ENCODE data around the gene CCDC148.

DNA sequence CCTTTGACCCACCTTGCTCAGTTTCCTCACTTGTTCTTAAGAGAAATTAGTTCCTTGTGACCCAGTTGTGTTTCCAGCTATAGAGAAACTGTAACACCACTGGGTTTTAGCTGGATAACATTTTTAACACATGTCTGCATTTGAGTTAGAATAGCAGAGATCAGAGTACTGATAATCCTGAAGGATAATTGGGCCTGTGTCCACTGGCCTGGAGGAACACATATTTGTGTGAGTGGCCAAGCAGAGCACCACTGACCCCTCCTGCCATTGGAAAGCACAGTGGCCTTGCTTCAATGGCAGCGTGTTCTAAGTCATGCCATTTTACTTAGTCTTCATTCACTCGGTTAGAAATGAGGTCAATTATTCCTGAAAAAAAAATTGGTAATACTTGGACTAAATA lies 42.8 kb upstream of the CCDC148 start:
- no peak for TF ChIP-seq EZH2 (IDR thresholded peaks at IDR 0.05; ENCODE audit: low read depth, unreplicated experiment)
- TF ChIP-seq, protein P1, sequence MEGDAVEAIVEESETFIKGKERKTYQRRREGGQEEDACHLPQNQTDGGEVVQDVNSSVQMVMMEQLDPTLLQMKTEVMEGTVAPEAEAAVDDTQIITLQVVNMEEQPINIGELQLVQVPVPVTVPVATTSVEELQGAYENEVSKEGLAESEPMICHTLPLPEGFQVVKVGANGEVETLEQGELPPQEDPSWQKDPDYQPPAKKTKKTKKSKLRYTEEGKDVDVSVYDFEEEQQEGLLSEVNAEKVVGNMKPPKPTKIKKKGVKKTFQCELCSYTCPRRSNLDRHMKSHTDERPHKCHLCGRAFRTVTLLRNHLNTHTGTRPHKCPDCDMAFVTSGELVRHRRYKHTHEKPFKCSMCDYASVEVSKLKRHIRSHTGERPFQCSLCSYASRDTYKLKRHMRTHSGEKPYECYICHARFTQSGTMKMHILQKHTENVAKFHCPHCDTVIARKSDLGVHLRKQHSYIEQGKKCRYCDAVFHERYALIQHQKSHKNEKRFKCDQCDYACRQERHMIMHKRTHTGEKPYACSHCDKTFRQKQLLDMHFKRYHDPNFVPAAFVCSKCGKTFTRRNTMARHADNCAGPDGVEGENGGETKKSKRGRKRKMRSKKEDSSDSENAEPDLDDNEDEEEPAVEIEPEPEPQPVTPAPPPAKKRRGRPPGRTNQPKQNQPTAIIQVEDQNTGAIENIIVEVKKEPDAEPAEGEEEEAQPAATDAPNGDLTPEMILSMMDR (conservative IDR thresholded peaks at IDR 0.05; ENCODE audit: low read depth in 2 of 2): no peak
- TF ChIP-seq STAT1 (IDR thresholded peaks at IDR 0.05; ENCODE audit: unreplicated experiment): no peak
- TF ChIP-seq CREB1 (CRISPR knock-in tag; IDR thresholded peaks at IDR 0.05; ENCODE audit: low read depth): no peak
- no peak for TF ChIP-seq POLR2AphosphoS5 (IDR thresholded peaks at IDR 0.05; ENCODE audit: low read depth)
- no peak for TF ChIP-seq ZNF114 (CRISPR knock-in tag; IDR thresholded peaks at IDR 0.05)
- TF ChIP-seq, protein P2, sequence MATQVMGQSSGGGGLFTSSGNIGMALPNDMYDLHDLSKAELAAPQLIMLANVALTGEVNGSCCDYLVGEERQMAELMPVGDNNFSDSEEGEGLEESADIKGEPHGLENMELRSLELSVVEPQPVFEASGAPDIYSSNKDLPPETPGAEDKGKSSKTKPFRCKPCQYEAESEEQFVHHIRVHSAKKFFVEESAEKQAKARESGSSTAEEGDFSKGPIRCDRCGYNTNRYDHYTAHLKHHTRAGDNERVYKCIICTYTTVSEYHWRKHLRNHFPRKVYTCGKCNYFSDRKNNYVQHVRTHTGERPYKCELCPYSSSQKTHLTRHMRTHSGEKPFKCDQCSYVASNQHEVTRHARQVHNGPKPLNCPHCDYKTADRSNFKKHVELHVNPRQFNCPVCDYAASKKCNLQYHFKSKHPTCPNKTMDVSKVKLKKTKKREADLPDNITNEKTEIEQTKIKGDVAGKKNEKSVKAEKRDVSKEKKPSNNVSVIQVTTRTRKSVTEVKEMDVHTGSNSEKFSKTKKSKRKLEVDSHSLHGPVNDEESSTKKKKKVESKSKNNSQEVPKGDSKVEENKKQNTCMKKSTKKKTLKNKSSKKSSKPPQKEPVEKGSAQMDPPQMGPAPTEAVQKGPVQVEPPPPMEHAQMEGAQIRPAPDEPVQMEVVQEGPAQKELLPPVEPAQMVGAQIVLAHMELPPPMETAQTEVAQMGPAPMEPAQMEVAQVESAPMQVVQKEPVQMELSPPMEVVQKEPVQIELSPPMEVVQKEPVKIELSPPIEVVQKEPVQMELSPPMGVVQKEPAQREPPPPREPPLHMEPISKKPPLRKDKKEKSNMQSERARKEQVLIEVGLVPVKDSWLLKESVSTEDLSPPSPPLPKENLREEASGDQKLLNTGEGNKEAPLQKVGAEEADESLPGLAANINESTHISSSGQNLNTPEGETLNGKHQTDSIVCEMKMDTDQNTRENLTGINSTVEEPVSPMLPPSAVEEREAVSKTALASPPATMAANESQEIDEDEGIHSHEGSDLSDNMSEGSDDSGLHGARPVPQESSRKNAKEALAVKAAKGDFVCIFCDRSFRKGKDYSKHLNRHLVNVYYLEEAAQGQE (IDR thresholded peaks at IDR 0.05; ENCODE audit: unreplicated experiment): no peak
- TF ChIP-seq EZH2phosphoT487 (IDR thresholded peaks at IDR 0.05; ENCODE audit: unreplicated experiment): no peak
- no peak for TF ChIP-seq NANOG (IDR thresholded peaks at IDR 0.05; ENCODE audit: borderline replicate concordance)
- TF ChIP-seq JUNB (IDR thresholded peaks at IDR 0.05; ENCODE audit: unreplicated experiment): no peak
- TF ChIP-seq ZNF331 (CRISPR knock-in tag; IDR thresholded peaks at IDR 0.05; ENCODE audit: low read depth): no peak

All from GM23338 (cell line).